WTC11 (cell line): ENCODE results near the gene MTFMT. TPM values are rescaled to one million over a fixed set of nuclear protein-coding genes. Genes with fewer than 3 reads are reported as not detected.

ENCODE experiments used
- ATAC-seq: fragments of 200-7000 bp; cut with Tn5 transposase; 2 replicates; pipeline ENCODE4 v1.10.0; 2021; ENCODE audit warnings: mild to moderate bottlenecking, moderate library complexity
- CTCF ChIA-PET: fragments of 300-600 bp; sonication (Branson Sonifier 250); formaldehyde crosslinking; loops from one replicate; lab custom pipeline; 2021; ENCODE audit warnings: antibody characterized with exemption; lab: Charles Lee
- POLR2A ChIA-PET: fragments of 350-600 bp; sonication (Branson Sonifier 250); formaldehyde crosslinking; loops from one replicate; lab custom pipeline; 2021; ENCODE audit warnings: antibody characterized with exemption; lab: Charles Lee
- DNase-seq: peaks from one replicate; pipeline ENCODE4 v3.0.0; 2021; ENCODE audit warnings: low spot score
- H3K27ac Mint-ChIP-seq: 2 replicates; pipeline ENCODE4 v1.8.0; 2021; ENCODE audit warnings: mixed read lengths
- H3K27me3 Mint-ChIP-seq: 2 replicates; pipeline ENCODE4 v1.8.0; 2021; ENCODE audit warnings: low read depth, mild to moderate bottlenecking, moderate library complexity, mixed read lengths
- H3K36me3 Mint-ChIP-seq: 2 replicates; pipeline ENCODE4 v1.8.0; 2021; ENCODE audit warnings: mixed read lengths
- H3K4me1 Mint-ChIP-seq: 2 replicates; pipeline ENCODE4 v1.8.0; 2022; ENCODE audit warnings: mixed read lengths
- H3K4me3 Mint-ChIP-seq: 2 replicates; pipeline ENCODE4 v1.8.0; 2021; ENCODE audit warnings: mild to moderate bottlenecking, moderate library complexity, mixed read lengths
- H3K9me3 Mint-ChIP-seq: 2 replicates; pipeline ENCODE4 v1.8.0; 2021; ENCODE audit warnings: mixed read lengths
- AFF4 ChIP-seq: sonication (generic); formaldehyde crosslinking; IDR thresholded peaks from 2 replicates; pipeline ENCODE4 v1.8.1; 2023; ENCODE audit warnings: mild to moderate bottlenecking, missing genetic modification reagents, borderline replicate concordance
- ARID4B ChIP-seq: sonication (generic); formaldehyde crosslinking; IDR thresholded peaks from 2 replicates; pipeline ENCODE4 v1.8.0; 2023; ENCODE audit warnings: missing genetic modification reagents, mild to moderate bottlenecking, borderline replicate concordance
- CDX4 ChIP-seq: fragments of 250-450 bp; sonication (Bioruptor Pico); IDR thresholded peaks from 2 replicates; pipeline ENCODE4 v1.9.0; 2021; ENCODE audit warnings: moderate library complexity, mild to moderate bottlenecking, inconsistent platforms, borderline replicate concordance
- CREB1 ChIP-seq: sonication (generic); formaldehyde crosslinking; IDR thresholded peaks from 2 replicates; pipeline ENCODE4 v1.8.0; 2023; ENCODE audit warnings: mild to moderate bottlenecking, missing genetic modification reagents
- ESRRA ChIP-seq: sonication (generic); formaldehyde crosslinking; IDR thresholded peaks from 2 replicates; pipeline ENCODE4 v1.8.1; 2022; ENCODE audit warnings: mild to moderate bottlenecking, missing genetic modification reagents, borderline replicate concordance
- GABPB1 ChIP-seq: sonication (generic); formaldehyde crosslinking; IDR thresholded peaks from 2 replicates; pipeline ENCODE4 v1.8.1; 2023; ENCODE audit warnings: mild to moderate bottlenecking, missing genetic modification reagents
- ZNF138 ChIP-seq: sonication (generic); formaldehyde crosslinking; conservative IDR thresholded peaks from 2 replicates; pipeline ENCODE4 v1.8.1; 2022; ENCODE audit warnings: mild to moderate bottlenecking, moderate library complexity, missing genetic modification reagents
- ZNF263 ChIP-seq: sonication (generic); formaldehyde crosslinking; IDR thresholded peaks from 2 replicates; pipeline ENCODE4 v1.8.1; 2022; ENCODE audit warnings: low read depth, mild to moderate bottlenecking, moderate library complexity, missing genetic modification reagents
- ZNF281 ChIP-seq: sonication (generic); formaldehyde crosslinking; IDR thresholded peaks from 2 replicates; pipeline ENCODE4 v1.8.0; 2023; ENCODE audit warnings: mild to moderate bottlenecking, missing genetic modification reagents
- ZNF416 ChIP-seq: fragments of 250-450 bp; sonication (Bioruptor Pico); IDR thresholded peaks from 2 replicates; pipeline ENCODE4 v1.9.0; 2021; ENCODE audit warnings: mild to moderate bottlenecking, inconsistent platforms
- ZNF423 ChIP-seq: fragments of 250-450 bp; sonication (Bioruptor Pico); IDR thresholded peaks from 2 replicates; pipeline ENCODE4 v2.1.2; 2022; ENCODE audit warnings: mild to moderate bottlenecking, moderate library complexity
- total RNA-seq: library from RNA; stranded (reverse); gene quantifications from 3 replicates; pipeline ENCODE4 v1.2.3, GENCODE V29; 2021
- TF ChIP-seq, protein P1 (sequence below): fragments of 250-450 bp; sonication (Bioruptor Pico); IDR thresholded peaks from 2 replicates; pipeline ENCODE4 v1.9.0; 2021; ENCODE audit warnings: mild to moderate bottlenecking
- TF ChIP-seq, protein P2 (sequence below): sonication (generic); formaldehyde crosslinking; IDR thresholded peaks from 2 replicates; pipeline ENCODE4 v1.8.0; 2022; ENCODE audit warnings: mild to moderate bottlenecking, missing genetic modification reagents
- TF ChIP-seq, protein P3 (sequence below): sonication (generic); formaldehyde crosslinking; IDR thresholded peaks from 2 replicates; pipeline ENCODE4 v1.8.0; 2022; ENCODE audit warnings: mild to moderate bottlenecking, missing genetic modification reagents
- TF ChIP-seq, protein P4 (sequence below): sonication (generic); formaldehyde crosslinking; IDR thresholded peaks from 2 replicates; pipeline ENCODE4 v1.8.1; 2022; ENCODE audit warnings: missing genetic modification reagents, borderline replicate concordance

MTFMT gene
- total RNA-seq, 1 experiment from 2014 or later = 26.7 TPM

GRCh38 chr15:65026756-65027155, 2.7 kb downstream of the MTFMT start (continued):
- TF ChIP-seq AFF4 (CRISPR knock-in tag) = no peak
- TF ChIP-seq, protein P1, sequence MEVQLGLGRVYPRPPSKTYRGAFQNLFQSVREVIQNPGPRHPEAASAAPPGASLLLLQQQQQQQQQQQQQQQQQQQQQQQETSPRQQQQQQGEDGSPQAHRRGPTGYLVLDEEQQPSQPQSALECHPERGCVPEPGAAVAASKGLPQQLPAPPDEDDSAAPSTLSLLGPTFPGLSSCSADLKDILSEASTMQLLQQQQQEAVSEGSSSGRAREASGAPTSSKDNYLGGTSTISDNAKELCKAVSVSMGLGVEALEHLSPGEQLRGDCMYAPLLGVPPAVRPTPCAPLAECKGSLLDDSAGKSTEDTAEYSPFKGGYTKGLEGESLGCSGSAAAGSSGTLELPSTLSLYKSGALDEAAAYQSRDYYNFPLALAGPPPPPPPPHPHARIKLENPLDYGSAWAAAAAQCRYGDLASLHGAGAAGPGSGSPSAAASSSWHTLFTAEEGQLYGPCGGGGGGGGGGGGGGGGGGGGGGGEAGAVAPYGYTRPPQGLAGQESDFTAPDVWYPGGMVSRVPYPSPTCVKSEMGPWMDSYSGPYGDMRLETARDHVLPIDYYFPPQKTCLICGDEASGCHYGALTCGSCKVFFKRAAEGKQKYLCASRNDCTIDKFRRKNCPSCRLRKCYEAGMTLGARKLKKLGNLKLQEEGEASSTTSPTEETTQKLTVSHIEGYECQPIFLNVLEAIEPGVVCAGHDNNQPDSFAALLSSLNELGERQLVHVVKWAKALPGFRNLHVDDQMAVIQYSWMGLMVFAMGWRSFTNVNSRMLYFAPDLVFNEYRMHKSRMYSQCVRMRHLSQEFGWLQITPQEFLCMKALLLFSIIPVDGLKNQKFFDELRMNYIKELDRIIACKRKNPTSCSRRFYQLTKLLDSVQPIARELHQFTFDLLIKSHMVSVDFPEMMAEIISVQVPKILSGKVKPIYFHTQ = no peak
- no peak for TF ChIP-seq ZNF138
- no peak for TF ChIP-seq ZNF281
- no peak for TF ChIP-seq CREB1 (CRISPR knock-in tag)
- no peak for TF ChIP-seq GABPB1
- TF ChIP-seq ZNF423 (CRISPR knock-in tag) = no peak
- TF ChIP-seq, protein P2, sequence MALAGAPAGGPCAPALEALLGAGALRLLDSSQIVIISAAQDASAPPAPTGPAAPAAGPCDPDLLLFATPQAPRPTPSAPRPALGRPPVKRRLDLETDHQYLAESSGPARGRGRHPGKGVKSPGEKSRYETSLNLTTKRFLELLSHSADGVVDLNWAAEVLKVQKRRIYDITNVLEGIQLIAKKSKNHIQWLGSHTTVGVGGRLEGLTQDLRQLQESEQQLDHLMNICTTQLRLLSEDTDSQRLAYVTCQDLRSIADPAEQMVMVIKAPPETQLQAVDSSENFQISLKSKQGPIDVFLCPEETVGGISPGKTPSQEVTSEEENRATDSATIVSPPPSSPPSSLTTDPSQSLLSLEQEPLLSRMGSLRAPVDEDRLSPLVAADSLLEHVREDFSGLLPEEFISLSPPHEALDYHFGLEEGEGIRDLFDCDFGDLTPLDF (CRISPR knock-in tag) = no peak
- TF ChIP-seq, protein P3, sequence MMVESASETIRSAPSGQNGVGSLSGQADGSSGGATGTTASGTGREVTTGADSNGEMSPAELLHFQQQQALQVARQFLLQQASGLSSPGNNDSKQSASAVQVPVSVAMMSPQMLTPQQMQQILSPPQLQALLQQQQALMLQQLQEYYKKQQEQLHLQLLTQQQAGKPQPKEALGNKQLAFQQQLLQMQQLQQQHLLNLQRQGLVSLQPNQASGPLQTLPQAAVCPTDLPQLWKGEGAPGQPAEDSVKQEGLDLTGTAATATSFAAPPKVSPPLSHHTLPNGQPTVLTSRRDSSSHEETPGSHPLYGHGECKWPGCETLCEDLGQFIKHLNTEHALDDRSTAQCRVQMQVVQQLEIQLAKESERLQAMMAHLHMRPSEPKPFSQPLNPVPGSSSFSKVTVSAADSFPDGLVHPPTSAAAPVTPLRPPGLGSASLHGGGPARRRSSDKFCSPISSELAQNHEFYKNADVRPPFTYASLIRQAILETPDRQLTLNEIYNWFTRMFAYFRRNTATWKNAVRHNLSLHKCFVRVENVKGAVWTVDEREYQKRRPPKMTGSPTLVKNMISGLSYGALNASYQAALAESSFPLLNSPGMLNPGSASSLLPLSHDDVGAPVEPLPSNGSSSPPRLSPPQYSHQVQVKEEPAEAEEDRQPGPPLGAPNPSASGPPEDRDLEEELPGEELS (CRISPR knock-in tag) = no peak
- TF ChIP-seq ZNF416 (CRISPR knock-in tag) = no peak

GRCh38 chr15:65021488-65021887, 8.0 kb downstream of the MTFMT start:
- ChIA-PET CTCF (interaction anchor here (2.0 kb wide), 1 partner anchor 12 kb away, joined by 6 read pairs; no protein-coding TSS in a partner anchor), POLR2A (no interaction called here)
- no peak for DNase-seq
- Mint-ChIP-seq H3K27me3 (no peaks in the 10 kb centered on the region), H3K4me1 (no peaks in the 10 kb centered on the region), H3K36me3 (peaks cover 23% of the 10 kb centered on the region), H3K27ac (no peak overlapping the region), H3K4me3 (no peak overlapping the region), H3K9me3 (no peaks in the 10 kb centered on the region)
- ATAC-seq = no peak
- TF ChIP-seq, protein P4, sequence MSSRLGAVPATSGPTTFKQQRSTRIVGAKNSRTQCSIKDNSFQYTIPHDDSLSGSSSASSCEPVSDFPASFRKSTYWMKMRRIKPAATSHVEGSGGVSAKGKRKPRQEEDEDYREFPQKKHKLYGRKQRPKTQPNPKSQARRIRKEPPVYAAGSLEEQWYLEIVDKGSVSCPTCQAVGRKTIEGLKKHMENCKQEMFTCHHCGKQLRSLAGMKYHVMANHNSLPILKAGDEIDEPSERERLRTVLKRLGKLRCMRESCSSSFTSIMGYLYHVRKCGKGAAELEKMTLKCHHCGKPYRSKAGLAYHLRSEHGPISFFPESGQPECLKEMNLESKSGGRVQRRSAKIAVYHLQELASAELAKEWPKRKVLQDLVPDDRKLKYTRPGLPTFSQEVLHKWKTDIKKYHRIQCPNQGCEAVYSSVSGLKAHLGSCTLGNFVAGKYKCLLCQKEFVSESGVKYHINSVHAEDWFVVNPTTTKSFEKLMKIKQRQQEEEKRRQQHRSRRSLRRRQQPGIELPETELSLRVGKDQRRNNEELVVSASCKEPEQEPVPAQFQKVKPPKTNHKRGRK (CRISPR knock-in tag) = no peak
- no peak for TF ChIP-seq ESRRA (CRISPR knock-in tag)
- TF ChIP-seq ZNF263 = no peak
- TF ChIP-seq ARID4B = no peak
- no peak for TF ChIP-seq CDX4 (CRISPR knock-in tag)
